GM18502 (cell line): ENCODE data around the gene DNAH2.

Experiments
- ATAC-seq: cut with Tn5 transposase; IDR thresholded peaks from one replicate; pipeline ENCODE4 v1.9.1; 2021; ENCODE audit warnings: mild to moderate bottlenecking; ENCODE audit not compliant: unreplicated experiment, poor library complexity

DNAH2 gene

DNA sequence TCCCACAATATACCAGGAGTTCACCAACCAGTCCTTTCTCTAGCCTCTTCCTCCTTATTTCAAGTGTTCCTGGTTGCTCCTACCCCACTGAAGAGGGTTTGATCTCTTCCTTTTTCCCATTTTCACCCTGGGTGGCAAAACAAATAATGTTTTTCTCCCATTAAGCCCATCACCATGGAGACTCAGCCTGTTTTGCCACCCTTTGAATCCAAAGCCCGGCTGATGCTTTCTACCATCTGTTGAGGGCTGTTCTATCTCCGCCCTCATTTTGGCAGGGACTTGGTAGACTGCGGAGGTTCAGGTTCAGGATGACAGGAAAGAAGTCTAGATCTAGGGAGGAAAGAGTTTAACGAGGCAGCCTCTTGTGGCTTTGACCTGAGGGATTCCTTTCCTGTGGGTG lies 2.6 kb downstream of the DNAH2 start:
- no peak for ATAC-seq

DNA sequence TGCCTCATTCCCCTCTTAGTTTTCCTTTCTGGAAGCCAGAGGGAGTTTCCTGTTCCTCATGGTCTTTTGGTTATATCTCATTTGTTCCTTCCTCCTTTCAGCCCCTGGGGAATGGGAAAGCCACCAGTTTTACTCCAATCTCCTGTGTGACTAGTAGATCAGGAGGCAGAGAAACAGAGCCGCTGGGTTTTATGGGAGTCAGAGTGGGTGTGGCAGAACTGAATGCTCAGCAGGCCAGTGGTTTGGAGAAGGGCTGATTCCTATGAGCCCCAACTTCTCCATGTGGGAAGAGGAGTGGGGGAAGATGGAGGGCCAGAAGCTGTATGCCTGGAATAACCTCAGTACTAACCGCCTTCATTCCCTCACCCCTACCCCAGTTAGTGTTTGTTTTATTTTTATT lies 4.1 kb downstream of the DNAH2 start:
- no peak for ATAC-seq

DNA sequence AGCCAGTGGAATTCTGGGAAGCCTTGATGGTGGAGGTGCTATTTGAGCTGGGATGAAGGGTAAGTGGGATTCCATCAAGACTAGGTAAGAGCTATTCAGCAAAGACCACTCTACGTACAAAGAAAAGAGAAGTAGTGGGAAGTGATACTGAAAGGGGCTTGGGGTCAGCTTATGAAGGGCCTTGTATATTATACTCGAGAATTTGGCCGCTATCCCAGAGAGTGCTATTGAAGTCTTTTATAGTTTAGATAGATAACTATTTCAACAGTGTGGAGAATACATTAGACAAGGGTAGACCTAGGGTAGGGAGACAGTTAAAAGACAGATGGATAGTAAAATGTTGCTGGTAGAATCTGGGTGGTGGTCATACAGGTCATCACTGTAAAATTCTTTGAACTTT lies 10.3 kb downstream of the DNAH2 start:
- no peak for ATAC-seq

DNA sequence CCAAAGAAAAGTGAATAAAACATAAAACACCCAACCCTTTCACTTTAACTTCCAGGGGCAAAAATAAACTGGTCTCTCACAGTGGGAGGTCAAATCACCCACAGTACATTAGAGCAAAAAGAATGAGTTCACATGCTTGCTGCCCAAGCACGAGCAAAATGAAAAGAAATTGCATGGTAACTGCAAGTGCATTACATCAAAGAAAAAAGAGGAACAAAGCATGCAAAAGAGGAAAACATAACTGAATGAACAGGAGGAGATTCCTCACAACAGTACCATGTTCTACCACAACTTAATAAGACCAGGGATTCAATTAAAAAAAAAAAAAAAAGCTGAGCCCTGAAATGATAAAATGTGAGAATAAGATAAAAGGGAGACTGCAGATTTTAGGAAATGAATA lies 12.3 kb downstream of the DNAH2 start:
- ATAC-seq = no peak

DNA sequence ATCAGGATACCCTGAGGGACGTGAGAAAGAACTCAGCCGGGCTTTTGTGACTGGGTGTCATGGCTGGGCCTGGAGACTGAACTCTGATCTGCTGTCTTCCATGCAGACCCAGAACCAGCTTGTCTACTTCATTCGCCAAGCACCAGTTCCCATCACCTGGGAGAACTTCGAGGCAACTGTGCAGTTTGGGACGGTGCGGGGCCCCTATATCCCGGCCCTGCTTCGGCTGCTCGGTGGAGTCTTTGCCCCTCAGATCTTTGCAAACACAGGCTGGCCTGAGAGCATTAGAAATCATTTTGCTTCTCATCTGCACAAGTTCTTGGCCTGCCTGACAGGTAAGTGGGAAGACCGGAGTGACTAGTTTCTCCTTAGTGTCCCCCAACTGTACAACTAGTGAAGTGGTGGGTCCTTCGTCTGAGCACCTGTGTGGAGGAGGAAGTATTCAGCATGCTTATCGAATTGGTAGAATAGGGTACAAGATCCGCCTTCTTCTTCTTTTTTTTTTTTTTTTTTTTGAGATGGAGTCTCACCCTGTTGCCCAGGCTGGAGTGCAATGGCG lies 15.5 kb downstream of the DNAH2 start:
- no peak for ATAC-seq

DNA sequence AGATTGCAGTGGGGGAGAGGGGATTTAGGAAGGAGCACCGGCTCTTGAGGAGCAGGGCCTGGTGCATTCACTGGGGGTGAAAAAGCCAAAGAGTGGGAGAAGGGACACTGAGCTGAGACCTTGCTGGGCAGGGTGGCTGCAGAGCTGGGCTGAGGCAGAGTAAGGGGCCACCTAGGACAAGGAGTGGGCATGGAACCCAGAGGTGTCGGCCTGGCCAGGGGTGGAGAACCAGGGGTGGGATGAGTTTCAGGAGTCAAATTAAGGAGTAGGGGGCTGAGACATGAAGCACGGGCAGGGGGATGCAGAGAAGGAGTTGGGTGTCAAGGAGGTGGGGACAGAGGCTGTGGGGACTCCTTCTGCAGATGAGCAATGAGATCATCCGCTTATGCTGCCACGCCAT lies 20.1 kb downstream of the DNAH2 start:
- no peak for ATAC-seq

DNA sequence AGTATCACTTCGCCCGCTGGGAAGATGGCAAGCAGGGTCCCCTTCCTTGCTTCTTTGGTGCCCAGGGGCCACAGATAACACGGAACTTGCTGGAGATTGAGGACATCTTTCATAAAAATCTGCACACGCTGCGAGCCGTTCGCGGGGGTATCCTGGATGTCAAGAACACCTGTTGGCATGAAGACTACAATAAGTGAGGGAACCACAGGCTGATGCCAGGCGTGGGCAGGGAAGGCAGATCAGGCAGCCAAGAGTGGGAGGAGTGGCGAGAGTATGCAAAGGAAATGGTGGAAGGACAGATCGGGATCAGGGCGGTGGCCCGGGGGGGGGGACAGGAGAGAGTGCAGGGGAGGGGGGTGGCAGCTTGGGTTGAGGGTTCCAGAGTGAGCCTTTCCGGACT lies 22.2 kb downstream of the DNAH2 start:
- ATAC-seq = no peak

DNA sequence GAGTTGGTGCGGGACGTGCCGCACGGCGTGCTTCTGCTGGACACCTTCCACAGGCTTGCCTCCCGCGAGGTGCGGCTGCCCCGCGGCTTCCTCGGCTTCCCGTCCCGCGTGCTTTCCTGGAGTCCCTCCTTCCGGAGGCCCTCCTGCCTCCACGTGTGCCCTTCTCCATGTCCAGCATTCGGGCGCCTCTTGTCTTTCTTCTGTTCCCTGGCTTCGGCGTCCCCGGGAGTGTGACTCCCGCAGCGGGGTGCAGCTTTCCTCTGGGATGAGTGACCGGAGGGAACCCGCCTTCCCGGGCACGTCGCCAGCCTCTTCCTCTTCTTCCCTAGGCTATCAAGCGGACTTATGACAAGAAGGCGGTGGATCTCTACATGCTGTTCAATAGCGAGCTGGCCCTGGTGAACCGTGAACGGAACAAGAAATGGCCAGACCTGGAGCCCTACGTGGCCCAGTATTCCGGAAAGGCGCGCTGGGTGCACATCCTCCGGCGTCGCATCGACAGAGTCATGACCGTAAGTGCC lies 23.0 kb downstream of the DNAH2 start:
- ATAC-seq = no peak

DNA sequence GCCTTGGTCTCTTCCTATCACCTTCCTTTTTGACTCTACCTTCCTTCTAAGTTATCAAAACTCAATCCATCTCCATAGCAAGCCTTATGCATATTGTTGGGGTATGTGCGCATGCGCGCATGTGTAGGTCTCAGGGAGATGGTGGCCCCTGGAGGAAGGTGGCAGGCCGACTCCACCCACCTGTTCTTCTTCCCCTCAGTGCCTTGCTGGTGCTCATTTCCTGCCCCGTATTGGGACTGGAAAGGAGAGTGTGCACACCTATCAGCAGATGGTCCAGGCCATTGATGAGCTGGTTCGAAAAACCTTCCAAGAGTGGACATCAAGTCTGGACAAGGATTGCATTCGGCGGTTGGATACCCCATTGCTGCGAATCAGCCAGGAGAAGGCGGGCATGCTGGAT lies 25.2 kb downstream of the DNAH2 start:
- no peak for ATAC-seq

DNA sequence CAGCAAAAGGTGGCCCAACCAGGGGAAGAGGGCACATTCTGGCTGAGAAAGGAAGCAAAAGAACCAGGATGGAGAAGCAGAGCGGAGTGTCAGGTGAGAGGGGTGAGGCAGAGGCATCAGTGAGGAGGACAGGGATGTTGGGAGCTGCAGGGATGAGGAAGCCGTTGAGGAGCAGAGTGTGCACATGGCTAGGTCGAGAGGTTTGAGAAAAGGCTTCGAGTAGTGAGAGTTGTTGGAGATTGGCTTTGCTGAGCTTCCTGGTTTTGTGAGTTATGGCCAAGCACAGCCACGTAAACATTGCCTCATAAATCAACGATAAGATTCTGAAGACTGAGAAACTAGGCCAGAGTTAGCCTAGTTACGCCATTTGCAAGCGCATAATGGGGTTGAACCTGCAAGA lies 26.9 kb downstream of the DNAH2 start:
- ATAC-seq = no peak

DNA sequence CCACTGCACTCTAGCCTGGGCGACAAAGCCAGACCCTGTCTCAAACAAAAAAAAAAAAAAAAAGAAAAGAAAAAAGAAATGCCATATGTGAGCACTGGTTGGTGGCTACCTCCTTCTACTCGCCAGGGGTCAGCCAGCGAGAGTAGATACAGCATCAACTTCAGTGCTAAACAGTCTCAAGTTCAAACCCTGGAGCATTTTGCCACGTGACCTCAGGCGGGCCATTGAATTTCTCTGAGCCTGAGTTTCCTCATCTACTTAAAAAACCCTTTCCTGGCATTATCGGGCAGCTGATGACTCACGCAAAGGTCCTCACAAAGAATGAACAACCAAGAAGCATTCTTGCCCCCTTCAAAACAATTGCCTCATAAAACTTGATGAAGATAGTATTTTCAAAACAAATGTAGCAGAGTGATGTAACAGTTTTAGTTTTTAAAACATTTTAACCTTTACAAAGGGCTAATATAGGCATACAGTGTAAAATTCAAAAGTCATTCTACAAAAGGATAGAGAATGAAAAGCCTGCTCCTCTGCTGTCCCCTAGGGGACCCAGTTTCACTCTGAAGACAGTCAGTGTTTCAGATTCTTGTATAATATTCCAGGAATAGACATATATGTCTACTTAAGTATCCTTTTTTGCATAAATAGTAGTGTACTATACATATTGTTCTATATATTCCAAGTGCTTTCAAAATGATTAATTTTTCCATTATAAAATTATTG lies 28.4 kb downstream of the DNAH2 start:
- no peak for ATAC-seq

DNA sequence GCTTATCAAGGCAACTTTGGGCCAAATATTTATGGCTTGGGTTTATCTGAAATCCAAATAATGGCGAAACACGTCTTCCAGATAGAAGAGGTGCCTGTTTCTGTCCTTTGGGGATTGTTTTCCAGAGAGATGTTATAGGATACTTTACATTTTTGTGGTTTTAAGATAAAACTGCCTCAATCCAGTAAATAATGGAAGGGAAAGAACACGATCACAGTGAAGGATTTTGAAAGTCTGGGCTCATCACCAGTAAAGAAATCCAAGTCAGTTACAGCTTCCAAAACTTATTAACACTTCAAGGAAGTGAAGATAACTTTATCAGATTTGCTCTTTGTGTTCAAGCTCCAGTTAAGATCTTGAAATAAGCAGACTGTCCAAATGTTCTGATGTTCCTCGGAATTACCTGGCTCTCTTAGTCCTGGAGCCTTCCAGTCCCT lies 30.1 kb downstream of the DNAH2 start:
- ATAC-seq = no peak

DNA sequence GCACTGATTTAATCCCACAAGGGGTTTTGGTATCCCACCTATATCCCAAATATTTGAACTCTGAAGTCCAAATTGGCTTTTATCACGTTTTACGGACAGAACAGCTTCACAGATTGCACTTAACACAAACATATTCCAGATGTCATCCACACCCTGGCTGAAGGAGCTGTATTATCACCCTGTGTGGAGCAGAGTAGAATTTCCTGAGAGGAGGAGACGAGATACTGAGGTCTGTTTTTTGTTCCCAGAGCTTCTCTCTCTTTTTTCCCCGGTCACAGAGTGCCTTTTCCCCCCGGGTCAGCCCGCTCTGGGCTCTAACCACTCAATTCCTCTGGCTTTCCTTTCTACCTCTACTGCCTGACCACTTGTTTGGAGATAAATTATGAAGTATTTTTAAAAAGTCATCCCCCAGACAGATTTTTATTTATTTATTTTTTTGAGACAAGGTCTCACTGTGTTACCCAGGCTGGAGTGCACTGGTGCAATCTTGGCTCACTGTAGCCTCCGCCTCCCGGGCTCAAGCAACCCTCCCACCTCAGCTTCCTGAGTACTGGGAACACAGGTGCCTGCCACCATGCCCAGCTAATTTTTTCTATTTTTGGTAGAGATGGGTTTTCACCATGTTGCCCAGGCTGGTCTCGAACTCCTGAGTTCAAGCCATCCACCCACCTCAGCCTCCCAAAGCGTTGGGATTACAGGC lies 30.7 kb downstream of the DNAH2 start:
- ATAC-seq = no peak

DNA sequence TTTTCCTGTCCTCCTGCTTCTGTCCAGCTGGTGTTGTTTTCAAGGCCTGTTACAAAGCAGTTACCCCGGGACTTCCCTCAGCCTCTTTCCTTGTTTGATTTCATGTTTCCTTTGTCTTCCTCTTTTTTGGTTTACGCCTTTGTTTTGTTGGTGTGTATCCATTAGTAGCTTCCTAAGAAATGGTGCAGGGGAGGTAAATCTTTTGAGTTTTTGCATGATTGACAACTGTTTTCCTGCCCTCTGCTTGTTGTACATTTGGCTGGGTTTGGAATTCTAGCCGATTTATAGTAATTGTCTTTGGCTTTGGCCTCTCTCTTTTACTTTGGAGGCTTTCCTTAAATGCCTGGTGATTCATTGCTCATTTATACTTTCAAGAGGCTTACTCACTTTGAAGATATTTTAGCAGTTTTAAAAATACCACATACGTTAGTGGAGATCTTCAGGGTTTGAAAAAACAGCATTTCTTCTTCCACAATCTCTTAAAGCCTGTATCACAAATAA lies 32.8 kb downstream of the DNAH2 start:
- ATAC-seq = no peak

DNA sequence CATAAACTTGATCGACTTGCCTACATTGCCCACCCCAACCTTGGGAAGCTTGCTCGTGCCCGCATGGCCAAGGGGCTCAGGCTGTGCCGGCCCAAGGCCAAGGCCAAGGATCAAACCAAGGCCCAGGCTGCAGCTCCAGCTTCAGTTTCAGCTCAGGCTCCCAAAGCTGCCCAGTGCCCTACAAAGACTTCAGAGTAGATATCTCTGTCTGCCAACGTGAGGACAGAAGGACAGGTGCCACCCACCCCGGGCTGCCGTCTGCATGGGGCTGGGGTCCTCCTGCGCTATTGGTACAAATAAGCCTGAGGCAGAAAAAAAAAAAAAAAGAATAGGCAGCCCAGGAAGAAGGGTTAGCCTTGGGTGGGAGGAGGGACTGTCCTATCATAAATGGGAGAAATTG lies 37.1 kb downstream of the DNAH2 start:
- no peak for ATAC-seq

DNA sequence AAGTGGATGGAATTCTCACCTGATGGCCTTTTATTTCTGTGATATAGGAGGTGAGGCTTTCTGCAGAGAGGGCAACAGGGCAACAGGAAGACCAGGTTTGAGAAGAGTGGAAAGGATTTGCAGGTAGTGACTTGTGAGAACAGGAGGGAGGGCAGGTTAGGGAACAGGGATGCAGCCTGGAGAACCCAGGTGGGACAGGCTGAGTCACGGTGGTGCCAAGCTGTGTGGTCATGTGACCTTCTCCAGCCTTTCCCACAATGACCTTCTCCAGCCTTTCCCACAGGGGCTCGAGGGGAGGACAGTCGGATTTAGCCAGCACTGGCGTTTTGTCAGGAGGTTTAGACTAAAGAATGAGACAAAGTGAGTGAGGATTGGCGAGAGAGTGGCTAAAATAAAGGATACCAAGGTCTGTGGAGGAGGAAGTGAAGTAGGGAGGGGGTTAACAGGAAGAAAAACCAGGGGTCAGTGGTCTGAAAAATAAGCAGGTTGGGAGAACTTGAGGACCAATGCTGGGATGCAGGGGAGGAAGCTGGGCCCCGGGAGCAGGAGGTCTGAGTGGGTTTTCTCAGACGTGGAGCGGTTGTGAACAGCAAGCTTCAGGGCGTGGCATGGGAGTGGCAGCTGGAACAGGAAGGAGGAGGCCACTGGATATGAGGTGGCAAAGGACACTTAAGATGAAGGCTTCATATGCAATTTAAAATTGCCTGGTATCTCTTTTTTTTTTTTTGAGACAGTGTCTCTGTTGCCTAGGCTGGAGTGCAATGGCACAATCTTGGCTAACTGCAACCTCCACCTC lies 37.7 kb downstream of the DNAH2 start:
- ATAC-seq = no peak

DNA sequence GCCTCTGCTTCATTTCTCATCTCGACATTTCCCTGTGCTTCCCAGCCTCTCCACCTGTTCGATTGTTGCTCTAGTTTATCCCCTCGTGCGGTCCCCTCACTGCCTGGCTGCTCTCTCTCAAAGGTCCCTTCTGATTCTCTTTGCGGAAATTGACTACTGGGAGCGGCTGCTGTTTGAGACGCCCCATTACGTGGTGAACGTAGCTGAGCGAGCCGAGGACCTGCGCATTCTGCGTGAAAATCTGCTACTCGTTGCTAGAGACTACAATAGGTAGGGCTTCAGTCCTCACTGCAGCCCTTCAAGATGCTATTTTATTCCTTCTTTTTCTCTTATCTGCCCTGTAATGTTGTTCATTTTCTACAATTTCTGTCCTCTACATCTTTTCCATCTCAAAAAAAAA lies 39.4 kb downstream of the DNAH2 start:
- ATAC-seq = no peak

DNA sequence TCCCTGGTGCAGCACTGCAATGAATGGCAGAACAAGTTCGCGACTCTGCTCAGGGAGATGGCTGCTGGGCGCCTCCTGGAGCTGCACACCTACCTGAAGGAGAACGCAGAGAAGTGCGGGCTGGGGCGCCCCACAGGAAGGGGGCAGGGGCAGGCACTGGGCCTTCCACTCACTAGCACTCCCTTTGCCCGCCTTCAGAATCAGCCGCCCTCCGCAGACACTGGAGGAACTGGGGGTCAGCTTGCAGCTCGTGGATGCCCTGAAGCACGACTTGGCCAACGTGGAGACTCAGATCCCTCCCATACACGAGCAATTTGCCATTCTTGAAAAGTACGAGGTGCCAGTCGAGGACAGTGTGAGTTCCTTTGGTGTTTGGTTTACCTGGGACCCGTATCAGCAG lies 46.4 kb downstream of the DNAH2 start:
- no peak for ATAC-seq

DNA sequence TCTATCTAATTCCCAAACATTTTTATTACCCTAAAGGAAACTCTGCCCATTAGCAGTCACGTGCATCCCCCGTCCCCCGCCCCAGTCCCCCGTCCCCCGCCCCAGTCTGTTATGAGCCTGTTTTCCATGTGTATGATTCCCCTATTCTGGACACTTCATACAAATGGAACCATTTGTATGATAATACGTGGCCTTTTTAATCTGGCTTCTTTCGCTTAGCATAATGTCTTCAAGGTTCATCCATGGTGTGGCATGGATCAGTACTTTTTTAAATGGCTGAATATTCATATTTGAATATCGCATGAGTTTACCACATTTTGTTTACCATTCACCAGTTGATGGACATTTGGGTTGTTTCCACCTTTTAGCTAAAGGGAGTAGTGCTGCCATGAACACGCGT lies 49.5 kb downstream of the DNAH2 start:
- ATAC-seq = no peak

DNA sequence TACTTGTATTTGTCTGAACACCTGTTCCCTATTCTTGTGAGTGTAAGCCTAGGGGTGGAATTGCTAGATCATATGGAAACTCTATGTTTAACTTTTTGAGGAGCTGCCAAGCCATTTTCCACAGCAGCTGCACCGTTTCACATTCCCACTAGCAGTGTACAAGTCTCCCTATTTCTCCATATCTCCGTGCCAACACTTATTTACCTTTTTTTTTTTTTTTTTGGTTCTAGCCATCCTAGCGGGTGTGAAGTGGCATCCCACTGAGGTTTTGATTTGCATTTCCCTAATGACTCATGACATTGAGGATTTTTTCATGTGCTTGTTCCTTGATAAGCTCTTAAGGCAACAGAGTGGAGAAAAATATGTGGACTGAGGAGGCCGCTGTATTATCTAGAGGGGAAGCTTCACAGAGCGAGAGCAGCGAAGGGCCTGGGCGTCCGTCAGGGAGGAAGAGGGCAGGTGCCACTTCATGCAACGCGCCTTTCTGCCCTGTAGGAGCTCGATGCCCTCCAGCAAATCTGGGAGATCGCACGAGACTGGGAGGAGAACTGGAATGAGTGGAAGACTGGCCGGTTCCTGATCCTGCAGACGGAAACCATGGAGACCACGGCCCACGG lies 50.0 kb downstream of the DNAH2 start:
- ATAC-seq = no peak
